ENCODE measurements around the gene MLC1.

MLC1 gene

DNA sequence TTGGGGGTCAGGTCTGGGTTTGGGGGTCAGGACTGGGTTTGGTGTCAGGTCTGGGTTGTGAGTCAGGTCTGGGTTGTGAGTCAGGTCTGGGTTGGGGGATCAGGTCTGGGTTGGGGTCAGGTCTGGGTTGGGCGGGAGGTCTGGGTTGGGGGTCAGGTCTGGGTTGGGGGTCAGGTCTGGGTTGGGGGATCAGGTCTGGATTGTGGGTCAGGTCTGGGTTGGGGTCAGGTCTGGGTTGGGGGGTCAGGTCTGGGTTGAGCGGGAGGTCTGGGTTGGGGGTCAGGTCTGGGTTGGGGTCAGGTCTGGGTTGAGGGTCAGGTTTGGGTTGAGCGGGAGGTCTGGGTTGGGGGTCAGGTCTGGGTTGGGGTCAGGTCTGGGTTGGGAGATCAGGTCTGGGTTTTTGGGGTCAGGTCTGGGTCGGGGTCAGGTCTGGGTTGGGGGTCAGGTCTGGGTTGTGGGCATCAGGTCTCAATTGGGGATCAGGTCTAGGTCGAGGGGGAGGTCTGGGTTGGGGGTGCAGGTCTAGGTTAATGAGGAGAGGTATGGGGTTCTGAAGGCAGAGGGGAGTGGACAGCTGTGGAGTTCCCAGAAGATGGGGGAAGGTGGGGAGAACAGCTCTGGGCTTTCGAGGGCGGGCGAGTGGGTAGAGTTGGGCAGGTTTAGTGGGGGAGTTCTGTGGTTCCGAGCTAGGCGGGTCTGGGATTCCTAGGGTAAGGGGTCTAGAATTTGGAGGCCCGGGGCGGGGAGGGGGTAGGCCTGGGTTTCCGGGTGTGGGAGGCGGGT, 27.8 kb downstream of the MLC1 start:
- DNase-seq, result no peak

DNA sequence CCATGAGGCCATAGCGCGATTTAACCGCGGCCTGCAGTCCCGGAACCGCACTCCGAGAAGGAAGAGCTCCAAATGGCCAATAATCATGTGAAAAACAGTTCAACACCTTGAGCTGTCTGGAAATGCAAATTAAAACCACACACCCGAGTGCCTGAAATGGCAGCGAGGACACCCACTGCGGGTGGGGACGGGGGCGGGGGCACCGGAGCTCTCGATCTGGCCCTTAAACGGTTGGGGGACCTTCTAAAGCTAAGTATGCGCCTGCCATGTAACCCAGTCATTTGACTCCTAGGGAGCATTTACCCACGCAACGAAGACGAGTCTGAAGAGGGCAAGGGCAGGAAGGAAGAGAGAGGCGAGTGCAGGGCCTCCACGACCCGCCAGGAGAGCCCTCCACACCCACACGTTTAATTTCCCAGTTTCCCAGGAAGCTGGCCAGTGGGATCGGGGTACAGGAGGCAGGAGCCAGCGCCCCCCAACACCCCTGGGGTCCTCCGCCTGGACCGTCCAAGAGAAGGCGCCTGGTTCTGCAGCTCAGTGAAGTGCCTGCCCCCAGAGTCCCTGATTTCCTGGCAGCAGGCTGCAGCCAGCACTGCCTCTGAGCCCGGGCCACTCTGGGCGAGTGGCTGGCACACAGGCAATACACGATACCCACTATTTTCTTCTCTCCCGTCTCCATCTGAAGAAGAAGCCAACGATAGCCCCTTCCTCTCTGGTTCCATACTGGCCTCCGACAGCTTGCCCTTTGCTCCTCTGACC, 28.8 kb downstream of the MLC1 start:
- no peak for DNase-seq

DNA sequence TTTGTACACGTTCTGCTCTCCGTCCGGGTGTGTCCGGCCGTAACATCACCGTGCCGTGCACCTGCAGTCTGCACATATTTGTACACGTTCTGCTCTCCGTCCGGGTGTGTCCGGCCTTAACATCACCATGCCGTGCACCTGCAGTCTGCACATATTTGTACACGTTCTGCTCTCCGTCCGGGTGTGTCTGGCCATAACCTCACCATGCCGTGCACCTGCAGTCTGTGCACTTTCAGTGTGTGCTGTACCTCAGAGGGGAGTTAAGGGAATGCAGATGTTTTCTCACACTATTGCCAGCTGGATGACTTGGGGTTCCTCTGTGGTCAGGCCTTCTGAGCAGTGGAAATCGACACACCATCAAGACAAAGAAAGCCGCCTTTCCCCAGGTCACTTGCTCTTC, 31.4 kb downstream of the MLC1 start:
- no peak for DNase-seq

DNA sequence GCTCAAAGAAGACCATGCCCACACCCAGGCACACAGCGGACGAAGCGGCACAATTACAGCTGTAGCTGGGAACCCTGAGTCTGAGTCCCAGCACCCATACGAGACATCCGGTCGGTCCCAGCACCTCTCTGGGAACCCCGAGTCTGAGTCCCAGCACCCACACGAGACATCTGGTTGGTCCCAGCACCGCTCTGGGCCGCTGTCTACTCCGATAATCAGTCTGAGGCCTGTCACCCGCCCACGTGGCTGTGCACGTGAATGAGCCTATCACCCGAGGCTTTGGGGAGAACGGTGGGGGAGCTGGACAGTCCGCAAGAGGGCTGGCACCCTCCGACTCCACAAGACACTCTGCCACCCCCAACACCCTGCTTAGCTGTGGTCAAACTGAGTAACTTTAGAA, 33.3 kb downstream of the MLC1 start:
- no peak for DNase-seq

DNA sequence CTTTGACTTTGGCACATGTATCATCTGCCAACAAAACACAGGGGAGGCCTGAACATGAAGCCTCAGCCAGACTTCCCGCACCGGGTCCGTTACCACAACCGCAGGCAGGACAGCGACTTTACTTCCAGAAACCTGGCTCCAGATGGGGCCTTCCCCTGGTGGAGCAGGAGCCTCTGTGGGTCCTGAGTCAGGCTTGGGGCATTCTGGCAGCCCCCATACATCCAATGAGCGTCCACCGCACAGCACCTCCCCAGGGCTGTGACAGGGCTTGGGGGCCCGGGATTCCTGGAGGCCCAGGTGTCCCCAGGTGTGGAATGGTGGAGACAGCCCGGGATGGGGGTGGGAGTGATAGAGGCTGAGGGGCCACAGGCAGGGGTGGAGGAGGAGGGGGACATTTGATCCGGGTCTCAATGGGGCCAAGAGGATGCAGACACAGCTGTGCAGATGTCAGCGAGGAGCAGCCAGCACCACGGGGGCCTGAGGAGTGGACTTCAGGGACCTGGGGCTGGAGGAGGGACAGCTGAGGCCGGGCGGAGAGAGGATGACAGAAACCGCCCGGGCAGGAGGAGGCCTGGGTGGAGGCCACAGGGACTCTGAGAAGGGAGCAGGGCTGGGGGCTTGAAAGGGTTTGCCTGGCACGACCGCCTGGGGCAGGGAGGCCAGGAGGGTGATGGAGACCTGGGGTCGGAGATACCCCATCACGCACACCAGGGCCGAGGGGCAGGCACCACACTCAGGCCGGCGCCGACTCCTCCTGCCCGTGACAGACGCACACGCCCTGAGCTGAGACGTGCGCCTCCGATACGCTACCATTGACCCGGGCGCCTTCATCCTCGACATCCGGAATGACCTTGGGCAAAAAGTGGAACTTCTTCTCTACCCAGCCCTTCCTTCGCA, 35.7 kb downstream of the MLC1 start:
- no peak for DNase-seq

DNA sequence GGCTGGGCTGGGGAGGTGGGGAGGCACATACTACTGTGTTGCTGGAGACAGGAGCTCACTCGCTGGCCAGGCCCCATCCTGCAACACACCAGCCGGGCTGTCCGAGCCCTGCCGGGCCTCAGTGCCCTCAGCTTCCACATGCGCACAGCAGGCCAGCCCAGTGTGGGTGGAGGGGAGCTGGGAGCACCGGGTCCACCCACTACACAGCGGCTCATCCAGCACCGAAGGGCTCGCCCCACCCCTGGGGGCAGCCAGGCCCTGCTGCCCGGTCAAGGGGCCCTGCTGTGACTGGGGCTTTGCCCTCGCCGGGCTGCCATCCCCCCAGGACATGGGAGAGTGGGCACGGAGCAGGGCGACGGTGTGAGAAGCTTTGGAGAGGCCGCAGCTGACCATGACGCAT, 36.4 kb downstream of the MLC1 start:
- DNase-seq, result no peak

DNA sequence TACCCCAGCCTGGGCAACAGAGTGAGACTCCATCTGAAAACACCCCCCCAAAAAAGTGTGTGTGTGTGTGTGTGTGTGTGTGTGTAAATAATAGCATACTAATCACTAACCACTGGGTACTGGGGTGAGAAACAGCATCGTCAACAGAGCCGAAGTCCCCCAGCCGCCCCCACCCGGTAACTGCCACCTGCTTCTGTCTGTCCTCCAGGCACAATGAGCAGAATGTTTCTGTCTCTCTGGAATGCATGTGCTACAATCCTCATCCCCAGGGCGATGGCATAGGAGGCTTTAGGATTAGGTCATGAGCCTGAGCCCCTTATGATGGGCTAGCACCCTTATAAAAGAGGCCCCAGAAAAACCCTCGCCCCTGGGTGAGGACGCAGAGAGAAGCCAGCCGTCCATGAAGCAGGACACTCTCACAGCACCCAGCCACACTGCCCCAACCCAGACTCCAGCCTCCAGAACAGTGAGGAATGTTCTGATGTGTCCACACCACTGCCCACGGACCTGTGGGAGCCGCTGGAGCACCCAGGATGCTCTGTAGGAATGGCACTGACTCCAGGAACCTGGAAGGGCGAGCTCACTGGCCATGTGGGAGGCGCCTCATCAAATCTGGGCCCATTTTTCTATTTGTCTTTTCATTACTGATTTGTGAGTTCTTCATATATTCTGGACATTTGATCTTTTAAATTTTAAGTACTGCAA, 37.0 kb downstream of the MLC1 start:
- no peak for DNase-seq

DNA sequence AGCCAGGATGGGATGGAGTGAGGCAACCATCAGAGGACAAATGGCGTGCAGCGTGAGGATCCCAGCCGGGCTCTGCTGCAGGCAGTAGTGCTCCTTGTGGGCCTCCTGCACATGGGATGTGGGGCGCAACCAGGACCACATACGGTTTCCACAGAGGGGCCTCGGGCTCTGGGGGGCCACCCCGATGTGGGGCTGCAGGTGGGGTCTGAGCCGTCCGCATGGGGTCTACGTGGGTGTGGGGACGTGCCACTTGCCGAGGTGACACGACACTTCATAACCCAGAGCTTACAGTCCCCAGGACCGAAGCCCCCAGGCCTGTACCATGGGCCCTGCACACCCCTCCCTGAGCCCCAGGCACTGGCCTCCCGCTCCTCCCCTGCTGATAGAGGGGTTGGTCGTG, 37.9 kb downstream of the MLC1 start:
- DNase-seq, result no peak

DNA sequence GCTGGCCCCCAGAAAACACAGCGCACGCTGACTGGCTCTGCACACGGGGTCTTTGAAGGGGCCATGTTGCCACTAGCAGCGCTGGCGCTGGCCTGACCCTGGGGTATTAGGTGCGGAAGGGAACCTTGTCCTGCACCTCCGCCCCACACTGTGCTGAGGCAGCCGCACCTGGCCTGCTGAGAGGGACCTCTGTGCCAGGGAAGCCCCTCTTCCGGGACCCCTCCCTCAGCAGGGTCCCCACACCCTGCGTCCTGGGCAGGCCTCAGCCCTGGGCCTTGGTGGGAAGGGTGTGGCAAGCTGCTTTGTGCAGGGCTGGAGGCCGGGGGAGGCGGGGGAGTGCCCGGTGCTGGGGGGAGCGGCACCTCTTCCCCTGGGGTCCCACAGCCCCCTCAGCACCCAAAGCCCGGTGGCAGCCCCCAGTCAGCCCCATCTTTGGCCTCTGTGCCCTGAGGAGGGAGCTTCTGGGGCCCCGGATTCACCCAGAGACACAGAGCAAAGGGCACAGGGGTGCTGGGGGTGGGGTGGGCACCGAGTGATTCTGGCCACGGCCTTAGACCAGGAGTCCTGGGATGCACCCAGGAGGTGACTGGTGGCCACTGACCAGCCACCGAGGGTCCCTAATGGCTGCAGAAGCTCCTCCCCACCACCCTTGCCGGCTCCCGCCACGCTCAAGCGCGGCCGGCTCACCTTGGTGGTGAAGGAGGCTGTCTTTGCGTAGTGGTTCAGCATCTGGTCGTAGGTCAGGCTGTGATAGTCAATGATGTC, 38.6 kb downstream of the MLC1 start:
- DNase-seq, result no peak

DNA sequence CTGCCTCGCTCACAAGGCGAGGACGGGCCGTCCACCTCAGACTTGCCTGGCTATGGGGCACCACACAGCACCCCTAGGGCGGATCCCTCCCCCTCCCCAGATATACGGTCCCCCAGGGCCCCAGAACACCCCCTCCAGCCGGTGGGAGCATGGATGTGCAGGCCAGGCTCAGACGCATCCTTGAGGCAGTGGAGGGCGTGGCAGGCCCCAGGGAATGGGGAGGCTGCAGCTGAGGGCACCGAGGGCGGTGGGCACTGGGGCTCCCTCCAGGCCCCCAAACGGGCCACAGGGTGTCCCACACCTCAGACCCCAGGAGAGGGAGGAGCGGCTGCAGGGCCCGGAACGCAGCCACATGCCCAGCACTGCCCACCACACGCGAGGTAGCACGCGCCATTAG, 39.2 kb downstream of the MLC1 start:
- DNase-seq, result no peak

DNA sequence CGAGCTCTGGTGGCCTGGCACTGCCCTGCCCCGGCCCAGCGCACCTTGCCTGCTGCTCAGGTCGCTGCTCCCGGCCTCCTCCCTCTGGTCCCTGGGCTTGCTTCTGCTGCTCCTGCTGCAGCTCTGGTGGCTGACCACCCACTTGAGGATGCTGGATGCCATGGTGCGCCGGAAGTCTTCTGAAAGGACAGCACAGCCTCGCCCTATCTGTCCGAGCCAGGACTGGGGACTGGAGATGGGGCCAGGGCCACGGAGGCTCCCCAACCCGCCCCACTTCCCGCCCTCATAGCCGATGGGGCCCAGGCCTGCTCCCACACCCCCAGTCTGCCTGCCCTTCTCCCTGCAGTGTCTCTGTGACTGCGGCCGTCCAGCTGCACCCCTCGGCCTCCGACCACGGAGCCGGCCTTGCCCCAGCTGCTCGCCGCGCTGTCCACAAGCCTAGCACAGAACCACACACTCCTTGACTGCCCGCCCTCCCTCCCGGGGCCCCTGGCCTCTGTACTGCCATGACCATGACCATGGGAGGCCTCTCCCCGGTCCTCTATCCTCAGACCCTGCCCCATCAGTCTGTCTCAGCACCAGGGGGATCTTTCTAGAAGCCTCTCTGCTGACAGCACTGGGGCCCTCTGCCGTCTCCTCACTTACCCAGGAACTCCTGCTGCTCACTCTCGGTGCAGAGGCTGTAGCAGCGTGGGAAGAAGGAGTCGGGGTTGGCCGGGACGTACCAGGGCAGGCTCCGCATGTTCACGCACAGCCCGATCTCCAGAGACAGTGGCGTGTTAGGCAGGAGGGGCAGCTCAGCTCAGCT, 39.8 kb downstream of the MLC1 start:
- no peak for DNase-seq

DNA sequence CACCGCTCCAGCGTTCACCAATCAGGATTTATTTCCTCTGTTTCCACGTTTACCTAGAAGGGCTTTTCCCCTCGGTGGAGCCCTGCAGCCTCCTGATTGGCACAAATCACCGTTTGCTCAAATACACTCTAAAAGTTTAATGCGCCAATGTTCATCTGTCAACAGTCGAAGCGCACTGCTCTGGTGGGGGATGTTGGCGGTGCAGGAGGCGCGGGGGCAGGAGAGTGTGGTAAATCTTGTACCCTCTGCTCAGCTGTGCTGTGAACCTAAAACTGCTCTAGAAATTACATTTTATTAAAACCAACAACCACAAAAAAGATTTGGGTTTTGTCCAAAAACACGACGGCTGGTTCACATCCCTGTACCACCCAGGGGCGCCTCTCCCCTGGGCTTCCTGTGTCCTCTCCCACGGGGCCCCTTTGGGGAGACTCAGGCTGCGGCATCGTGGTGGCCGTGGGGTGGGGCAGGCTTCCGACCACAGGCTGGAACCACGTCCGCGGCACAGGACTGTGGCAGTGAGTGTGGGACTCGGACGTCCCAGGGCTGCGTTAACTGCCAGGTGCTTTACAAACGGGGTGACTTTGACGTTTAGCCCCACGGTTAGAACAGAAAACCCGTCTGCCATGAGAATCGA, 40.6 kb downstream of the MLC1 start:
- no peak for DNase-seq

DNA sequence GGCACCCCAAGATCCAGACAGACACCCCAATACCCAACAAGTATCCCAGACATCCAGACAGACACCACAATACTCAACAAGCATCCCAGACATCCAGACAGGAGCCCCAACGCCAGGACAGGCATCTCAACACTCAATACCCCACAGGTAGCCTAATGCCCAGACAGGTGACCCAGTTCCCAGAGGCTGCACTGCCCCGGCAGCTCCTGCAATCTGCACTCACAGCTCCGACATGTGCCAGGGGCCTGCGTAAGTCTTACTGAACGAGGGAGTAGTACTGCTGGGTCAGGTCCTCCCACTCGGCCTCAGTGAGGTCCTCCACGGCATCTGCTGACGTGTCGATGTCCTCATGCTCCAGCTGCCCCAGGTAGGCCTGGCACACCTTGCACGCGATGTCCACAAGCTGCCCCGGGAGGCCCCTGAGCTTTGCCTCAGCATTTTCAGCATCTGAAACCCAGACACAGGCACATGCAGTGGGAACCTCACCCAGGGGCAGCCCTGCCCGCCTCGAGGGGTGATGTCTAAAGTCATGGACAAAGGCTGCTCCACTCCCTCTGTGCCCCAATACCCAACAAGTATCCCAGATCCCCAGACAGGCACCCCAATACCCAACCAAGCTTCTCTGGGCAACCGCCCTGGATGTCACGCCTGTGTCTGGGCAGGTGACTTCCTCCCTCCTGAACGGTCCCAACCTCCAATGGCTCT, 43.7 kb downstream of the MLC1 start:
- DNase-seq, result no peak

DNA sequence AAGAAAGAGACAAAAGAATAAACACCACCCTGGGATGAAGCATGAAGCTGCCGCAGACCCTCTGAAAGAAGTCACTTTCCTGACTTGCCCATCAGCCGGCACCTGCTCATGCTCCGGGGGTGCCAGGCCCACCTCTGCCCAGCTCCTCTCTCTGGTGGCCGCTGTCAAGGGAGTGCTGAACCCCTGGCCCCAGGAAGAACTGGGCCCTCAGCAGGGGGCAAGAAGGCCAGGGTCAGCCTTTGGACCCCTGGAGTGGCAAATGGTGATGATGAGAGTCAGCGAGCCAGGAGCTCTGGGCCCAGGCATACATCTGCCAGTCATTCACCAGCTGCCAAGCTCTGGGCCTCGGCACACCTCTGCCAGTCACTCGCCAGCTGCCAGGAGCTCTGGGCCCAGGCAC, 44.5 kb downstream of the MLC1 start:
- no peak for DNase-seq

DNA sequence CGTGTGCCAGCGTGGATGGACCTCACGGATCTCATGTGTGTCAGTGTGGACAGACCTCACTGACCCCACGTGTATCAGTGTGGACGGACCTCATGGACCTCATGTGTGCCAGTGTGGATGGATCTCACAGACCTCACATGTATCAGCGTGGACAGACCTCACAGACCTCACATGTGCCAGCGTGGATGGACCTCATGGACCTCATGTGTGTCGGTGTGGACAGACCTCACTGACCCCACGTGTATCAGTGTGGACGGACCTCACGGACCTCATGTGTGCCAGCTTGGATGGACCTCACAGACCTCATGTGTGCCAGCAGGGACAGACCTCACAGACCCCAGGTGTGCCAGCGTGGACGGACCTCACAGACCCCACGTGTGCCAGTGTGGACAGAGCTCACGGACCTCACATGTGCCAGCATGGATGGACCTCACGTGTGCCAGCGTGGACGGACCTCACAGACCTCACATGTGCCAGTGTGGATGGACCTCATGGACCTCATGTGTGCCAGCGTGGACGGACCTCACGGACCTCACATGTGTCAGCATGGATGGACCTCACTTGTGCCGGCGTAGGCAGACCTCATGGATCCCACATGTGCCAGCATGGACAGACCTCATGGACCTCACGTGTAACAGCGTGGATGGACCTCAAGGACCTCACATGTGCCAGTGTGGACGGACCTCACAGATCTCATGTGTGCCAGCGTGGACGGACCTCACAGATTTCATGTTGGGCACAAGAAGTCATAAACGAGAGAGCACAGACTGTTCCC, 45.4 kb downstream of the MLC1 start:
- no peak for DNase-seq

DNA sequence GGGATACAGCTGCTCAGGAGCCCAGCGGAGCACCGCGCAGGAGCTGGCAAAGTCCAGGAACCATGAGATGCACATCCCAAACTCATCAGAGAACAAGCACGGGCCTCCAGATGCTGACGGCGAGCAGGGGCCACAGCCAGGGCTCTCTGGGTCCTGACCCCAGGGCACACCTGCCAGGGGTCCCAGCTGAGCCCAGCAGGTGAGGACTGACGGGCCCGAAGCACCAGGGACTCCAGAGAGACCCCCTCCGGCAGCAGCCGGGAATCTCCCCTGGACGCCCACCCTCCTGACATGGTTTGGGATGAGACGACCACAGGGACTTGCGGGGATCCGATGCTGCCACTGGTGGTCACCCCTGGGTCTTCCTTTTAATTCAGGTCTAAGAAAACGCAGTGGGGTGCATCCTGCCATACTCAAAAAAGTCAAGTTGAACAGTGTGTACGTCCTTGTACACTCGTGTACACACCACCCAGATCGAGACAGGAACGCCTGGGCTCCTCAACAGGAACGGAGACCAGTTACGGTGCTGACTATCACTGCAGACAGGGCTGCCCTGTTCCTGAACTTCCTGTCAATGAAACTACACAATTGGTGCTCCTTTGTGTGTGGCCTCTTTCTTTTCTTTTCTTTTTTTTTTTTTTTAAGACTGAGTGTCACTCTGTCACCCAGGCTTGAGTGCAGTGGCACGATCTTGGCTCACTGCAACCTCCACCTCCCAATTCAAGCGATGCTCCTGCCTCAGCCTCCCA, 49.1 kb downstream of the MLC1 start:
- no peak for DNase-seq

DNA sequence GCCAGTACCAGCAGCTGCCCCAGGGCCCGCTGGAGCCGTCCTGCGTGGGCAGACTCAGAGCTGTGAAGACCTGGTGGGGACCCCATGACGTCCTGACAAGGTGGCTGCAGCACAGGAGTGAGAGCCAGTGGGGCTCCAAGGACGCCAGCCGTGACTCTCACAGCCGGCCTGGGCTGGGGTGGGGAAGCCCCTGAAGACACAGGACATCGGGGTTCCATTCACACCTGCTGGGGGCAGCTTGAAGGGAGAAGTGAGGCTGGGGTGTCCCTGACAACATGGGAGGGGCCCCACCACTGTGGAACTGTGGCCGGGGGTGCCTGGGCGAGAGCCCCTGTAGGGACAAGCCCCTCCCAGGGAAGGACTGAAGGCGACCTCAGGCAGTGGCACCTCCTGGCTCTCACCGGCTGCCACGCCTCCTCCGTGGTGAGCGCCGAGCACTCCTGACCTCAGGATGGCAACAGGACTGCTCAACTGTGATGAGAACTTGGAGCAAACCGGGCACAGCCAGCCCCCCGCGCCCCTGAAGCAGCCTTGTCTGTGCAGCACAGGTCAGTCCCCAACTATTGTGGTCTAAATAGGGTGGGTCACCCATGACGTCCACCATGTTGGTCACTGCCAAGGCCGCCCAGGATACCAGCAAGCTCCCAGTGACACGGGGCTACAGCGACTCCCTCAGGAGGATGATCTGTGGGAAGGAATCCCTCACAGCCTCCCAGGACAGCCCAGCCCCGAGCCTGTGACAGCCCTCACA, 49.9 kb downstream of the MLC1 start:
- no peak for DNase-seq
